Prostate gland (tissue), 2 donors: ENCODE data around the gene FUNDC2. TPM values are rescaled to one million over a fixed set of nuclear protein-coding genes. Genes with fewer than 3 reads are reported as not detected.
A peak's percentile ranks its signal among the peaks of the same experiment; 100 is the strongest.

Experiments used
- DNase-seq: peaks from one replicate; pipeline ENCODE4 v3.0.0-alpha.2; 2019; ENCODE audit warnings: low spot score
- H3K27ac ChIP-seq, 2 donors: fragments of 200-600 bp; sonication (generic); 2 replicates each; pipeline ENCODE4 v1.5.1; 2017 to 2019
- H3K27me3 ChIP-seq: fragments of 200-600 bp; sonication (generic); replicated peaks from 2 replicates; pipeline ENCODE4 v1.5.1; 2019; ENCODE audit not compliant: insufficient read depth
- H3K36me3 ChIP-seq, 2 donors: fragments of 200-600 bp; sonication (generic); 1 replicate in 1 of 2; 2 replicates in 1 of 2; pipeline versions ENCODE4 v1.5.1 to v1.8.1; 2017 to 2019
- H3K4me1 ChIP-seq: fragments of 200-600 bp; sonication (generic); replicated peaks from 2 replicates; pipeline ENCODE4 v1.5.1; 2019
- H3K4me3 ChIP-seq, 2 donors: fragments of 200-600 bp; sonication (generic); 2 replicates each; pipeline ENCODE4 v1.5.1; 2017 to 2019
- H3K9me3 ChIP-seq: fragments of 200-600 bp; sonication (generic); 2 replicates; pipeline ENCODE4 v1.5.1; 2017
- CTCF ChIP-seq, 4 experiments: fragments of 200-600 bp in 2 of 4; fragments of 450-650 bp in 2 of 4; sonication (generic) in 2 of 4; IDR thresholded peaks; 1 replicate in 3 of 4; 2 replicates in 1 of 4; pipeline ENCODE4 v1.5.1; 2016 to 2019; ENCODE audit warnings: antibody characterized with exemption in 4 of 4, mild to moderate bottlenecking in 2 of 4, moderate library complexity in 2 of 4
- POLR2A ChIP-seq: fragments of 450-650 bp; IDR thresholded peaks from one replicate; pipeline ENCODE4 v1.6.1; 2016; ENCODE audit warnings: antibody characterized with exemption, mild to moderate bottlenecking
- POLR2AphosphoS5 ChIP-seq: sonication (generic); formaldehyde crosslinking; IDR thresholded peaks from one replicate; pipeline ENCODE4 v1.6.1; 2017; ENCODE audit warnings: antibody characterized with exemption
- WGBS: methylation state at CpG from one replicate; pipeline ENCODE4 v1.1.5; 2018; 5-methylcytosine and 5-hydroxymethylcytosine counted together
- intact Hi-C: fragments of 100-400 bp; cut with DNase I; formaldehyde crosslinking; loops from one replicate; pipeline ENCODE4 v1.14.2; 2022
- total RNA-seq, 2 donors: library from RNA; depleted of rRNA; stranded (reverse); fragments of >200 nt; gene quantifications; one replicate each; pipeline ENCODE4 v1.1.0, GENCODE V29; 2016

Gene FUNDC2
- total RNA-seq, 2 donors from 2014 or later, result 47.0 to 72.7 TPM

DNA sequence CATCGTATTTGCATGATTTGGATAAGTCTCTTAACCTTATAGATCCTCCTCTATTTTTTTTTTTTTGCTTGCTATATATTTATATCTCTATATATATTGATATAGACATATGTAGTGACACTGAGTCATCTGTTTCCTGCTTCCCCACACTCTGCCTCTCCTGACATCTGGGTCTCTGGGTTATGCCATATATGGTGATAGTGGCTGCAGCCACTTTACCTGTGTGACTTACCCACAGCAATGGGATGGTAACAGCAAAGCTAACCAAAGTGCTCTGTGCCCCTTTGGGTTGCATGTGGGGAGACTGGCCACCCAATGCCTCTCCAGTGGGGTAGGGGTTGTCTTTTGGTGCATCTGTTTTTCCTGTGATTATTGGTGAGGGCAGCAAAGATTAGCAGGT lies 29.8 kb downstream of the FUNDC2 start:
- no peaks in the 10 kb centered on the region for H3K27me3 ChIP-seq
- no peaks in the 10 kb centered on the region for H3K4me1 ChIP-seq
- no peak for DNase-seq
- no peaks in the 10 kb centered on the region for H3K36me3 ChIP-seq
- TF ChIP-seq POLR2AphosphoS5 (no peak), POLR2A (no peak), CTCF (IDR thresholded peaks at IDR 0.05) (no peak)
- H3K9me3 ChIP-seq, result no peaks in the 10 kb centered on the region
- WGBS, result 88% methylated on average over 1 of the region's 1 CpG
- no peak overlapping the region for H3K4me3 ChIP-seq
- intact Hi-C loops, result loop anchor here (2.0 kb wide), 1 partner anchor 76 kb away; no protein-coding TSS in a partner anchor
- no peak overlapping the region for H3K27ac ChIP-seq

GRCh38 chrX:155056877-155057792 lies 30.5 kb downstream of the FUNDC2 start:
- DNase-seq, result peak; percentile 39
- no peaks in the 10 kb centered on the region for H3K9me3 ChIP-seq
- TF ChIP-seq CTCF (IDR thresholded peaks at IDR 0.05), result peak; percentile 51 to 74 (median 70)
- TF ChIP-seq POLR2AphosphoS5, result no peak
- intact Hi-C loops, result loop anchor here (2.0 kb wide), 1 partner anchor 76 kb away; no protein-coding TSS in a partner anchor
- no peak overlapping the region for H3K27ac ChIP-seq
- WGBS, result 14% methylated on average over 22 of the region's 25 CpGs
- no peaks in the 10 kb centered on the region for H3K27me3 ChIP-seq
- H3K36me3 ChIP-seq, result no peaks in the 10 kb centered on the region
- no peaks in the 10 kb centered on the region for H3K4me1 ChIP-seq
- no peak overlapping the region for H3K4me3 ChIP-seq

GRCh38 chrX:155061760-155062159 lies 35.1 kb downstream of the FUNDC2 start:
- DNase-seq, result no peak
- Histone ChIP-seq H3K9me3 (no peaks in the 10 kb centered on the region), H3K4me3 (no peak overlapping the region), H3K36me3 (no peaks in the 10 kb centered on the region), H3K27me3 (no peaks in the 10 kb centered on the region), H3K27ac (no peak overlapping the region), H3K4me1 (no peaks in the 10 kb centered on the region)
- TF ChIP-seq POLR2AphosphoS5, result no peak
- no peak for TF ChIP-seq POLR2A
- no peak for TF ChIP-seq CTCF (IDR thresholded peaks at IDR 0.05)
- 80% methylated on average over 4 of the region's 4 CpGs for WGBS
- intact Hi-C loops, result no loop called here

DNA sequence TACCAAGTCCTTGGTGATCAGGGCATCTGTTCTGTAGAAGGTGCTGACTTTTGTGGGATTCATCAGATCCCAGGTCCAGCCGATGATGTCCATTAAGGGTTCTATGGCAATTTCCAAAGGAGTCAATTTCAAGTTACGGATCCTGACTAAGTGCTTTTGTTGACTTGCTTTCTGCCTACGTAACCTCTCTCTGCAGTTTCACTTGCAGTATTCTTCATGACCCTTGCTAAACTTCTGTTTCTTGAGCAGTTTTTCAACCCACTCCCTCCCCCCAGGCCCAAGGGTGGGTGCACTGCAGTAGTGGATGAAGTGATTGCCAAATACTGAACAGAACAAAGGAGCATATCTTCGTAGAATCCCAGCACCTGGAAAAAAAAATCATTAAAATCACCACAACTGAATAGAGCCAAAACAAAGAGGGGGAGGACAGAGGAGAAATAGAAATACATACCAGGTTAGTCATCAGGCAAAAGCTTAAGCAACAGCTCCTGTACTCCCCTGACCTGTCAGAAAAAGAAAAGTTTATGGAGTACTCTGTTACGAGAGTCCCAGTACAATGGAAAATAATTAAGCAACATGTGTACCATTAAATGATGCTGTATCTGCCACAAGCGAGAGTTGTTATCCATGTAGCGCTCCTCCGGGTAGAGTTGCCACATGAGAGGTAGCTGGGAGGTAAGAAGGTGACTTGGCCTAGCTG lies 38.5 kb downstream of the FUNDC2 start:
- 56% methylated on average over 8 of the region's 8 CpGs for WGBS
- no peak for DNase-seq
- Histone ChIP-seq H3K9me3 (no peaks in the 10 kb centered on the region), H3K27ac (no peak overlapping the region), H3K4me1 (no peaks in the 10 kb centered on the region), H3K36me3 (no peaks in the 10 kb centered on the region), H3K27me3 (no peaks in the 10 kb centered on the region), H3K4me3 (no peak overlapping the region)
- peak; percentile 40 for TF ChIP-seq POLR2AphosphoS5
- TF ChIP-seq POLR2A, result no peak
- intact Hi-C loops, result no loop called here

DNA sequence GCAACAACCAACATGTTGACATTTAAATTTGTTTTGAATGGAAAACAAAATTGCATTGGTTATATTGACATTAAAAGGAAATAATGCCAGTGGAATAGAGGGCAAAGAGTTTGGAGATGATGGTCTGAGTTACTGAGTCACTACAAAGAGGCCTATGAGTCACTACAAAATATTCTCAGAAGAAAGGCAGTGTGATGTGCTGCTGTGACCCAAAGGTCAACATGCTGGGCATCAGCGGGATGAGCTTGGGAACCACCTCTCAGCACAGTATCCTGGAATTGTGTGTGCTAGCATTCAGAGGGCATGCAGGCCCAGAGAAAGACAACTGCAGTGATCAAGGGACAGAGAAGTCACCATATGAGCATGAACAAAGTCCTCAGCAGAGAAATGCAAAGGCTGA lies 41.5 kb downstream of the FUNDC2 start:
- Histone ChIP-seq H3K36me3 (no peaks in the 10 kb centered on the region), H3K27me3 (no peaks in the 10 kb centered on the region), H3K9me3 (no peaks in the 10 kb centered on the region), H3K27ac (no peak overlapping the region), H3K4me3 (no peak overlapping the region), H3K4me1 (no peaks in the 10 kb centered on the region)
- no peak for TF ChIP-seq POLR2AphosphoS5
- intact Hi-C loops, result no loop called here
- WGBS, result no CpG with 5 or more reads among the region's 1 CpG
- no peak for DNase-seq
